Endothelial cell of umbilical vein (primary cell): ENCODE data around the gene ACTR3C.

Source experiments
- JUN ChIP-seq: IDR thresholded peaks from 2 replicates; pipeline ENCODE4 v1.6.1; 2011; ENCODE audit warnings: borderline replicate concordance, low read depth; ENCODE audit not compliant: insufficient read length, insufficient read depth
- POLR2A ChIP-seq: IDR thresholded peaks from 2 replicates; pipeline ENCODE4 v1.6.1; 2012; ENCODE audit warnings: low read depth, mild to moderate bottlenecking, control low read depth, low read length
- POLR2AphosphoS5 ChIP-seq: IDR thresholded peaks from 2 replicates; pipeline ENCODE4 v1.6.1; 2012; ENCODE audit warnings: low read depth, mild to moderate bottlenecking, control low read depth, low read length, moderate library complexity; ENCODE audit not compliant: insufficient read depth
- TF ChIP-seq, protein P1 (sequence below), 2 donors: IDR thresholded peaks; 1 replicate in 1 of 2; 2 replicates in 1 of 2; pipeline ENCODE4 v1.5.1; 2011; ENCODE audit warnings: low read length in 2 of 2, mild to moderate bottlenecking in 2 of 2, moderate library complexity in 2 of 2, control low read depth in 1 of 2, inconsistent platforms in 1 of 2, low read depth in 1 of 2; ENCODE audit not compliant: insufficient read depth in 1 of 2; ENCODE audit errors: extremely low read depth in 1 of 2

DNA sequence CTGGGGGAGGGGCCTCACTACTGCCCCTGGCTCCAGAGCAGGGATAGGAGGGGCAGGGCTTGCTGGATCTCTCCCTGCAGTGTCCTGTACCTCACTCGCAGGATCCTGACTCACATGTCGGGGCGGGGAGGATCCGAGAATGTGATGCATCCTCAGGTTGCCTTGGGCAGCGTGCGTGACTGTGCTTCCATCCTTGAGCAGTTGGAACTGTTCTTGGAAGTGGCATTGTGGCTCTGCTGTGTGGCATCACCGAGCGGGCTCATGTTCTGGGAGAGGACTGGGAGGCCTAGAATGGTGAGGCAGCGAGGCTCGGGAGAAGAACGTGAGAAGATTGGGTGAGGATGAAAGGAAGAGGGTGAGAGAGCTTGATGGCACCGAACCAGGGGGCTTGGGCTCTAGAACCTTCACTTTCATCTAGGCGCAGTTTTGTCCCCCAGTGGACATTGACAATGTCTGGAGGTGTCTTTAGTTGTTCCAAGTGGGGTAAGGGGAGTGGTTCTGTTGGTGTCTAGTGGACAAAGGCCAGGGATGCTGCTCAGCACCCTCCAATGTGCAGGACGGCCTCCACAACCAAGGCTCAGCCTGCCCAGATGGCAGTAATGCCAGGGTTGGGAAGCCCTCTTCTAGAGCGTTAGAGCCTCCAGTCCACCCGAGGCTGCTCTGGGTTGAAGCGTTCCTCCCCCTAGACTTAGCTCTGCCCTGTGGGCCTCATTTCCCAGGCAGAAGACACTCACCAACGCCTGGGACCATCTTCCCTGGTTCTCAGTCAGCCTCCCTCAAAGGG lies 9.7 kb upstream of the ACTR3C start:
- TF ChIP-seq POLR2AphosphoS5 (no peak), POLR2A (no peak), JUN (no peak)
- TF ChIP-seq, protein P1, sequence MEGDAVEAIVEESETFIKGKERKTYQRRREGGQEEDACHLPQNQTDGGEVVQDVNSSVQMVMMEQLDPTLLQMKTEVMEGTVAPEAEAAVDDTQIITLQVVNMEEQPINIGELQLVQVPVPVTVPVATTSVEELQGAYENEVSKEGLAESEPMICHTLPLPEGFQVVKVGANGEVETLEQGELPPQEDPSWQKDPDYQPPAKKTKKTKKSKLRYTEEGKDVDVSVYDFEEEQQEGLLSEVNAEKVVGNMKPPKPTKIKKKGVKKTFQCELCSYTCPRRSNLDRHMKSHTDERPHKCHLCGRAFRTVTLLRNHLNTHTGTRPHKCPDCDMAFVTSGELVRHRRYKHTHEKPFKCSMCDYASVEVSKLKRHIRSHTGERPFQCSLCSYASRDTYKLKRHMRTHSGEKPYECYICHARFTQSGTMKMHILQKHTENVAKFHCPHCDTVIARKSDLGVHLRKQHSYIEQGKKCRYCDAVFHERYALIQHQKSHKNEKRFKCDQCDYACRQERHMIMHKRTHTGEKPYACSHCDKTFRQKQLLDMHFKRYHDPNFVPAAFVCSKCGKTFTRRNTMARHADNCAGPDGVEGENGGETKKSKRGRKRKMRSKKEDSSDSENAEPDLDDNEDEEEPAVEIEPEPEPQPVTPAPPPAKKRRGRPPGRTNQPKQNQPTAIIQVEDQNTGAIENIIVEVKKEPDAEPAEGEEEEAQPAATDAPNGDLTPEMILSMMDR (IDR thresholded peaks at IDR 0.05; ENCODE audit: extremely low read depth in 1 of 2, insufficient read depth in 1 of 2, low read depth in 1 of 2, low read length in 2 of 2) = no peak
